Astrocyte (in vitro differentiated cells and primary cell): ENCODE measurements around the gene ESRRB. TPM values are rescaled to one million over a fixed set of nuclear protein-coding genes. Genes with fewer than 3 reads are reported as not detected.
A peak's percentile ranks its signal among the peaks of the same experiment; 100 is the strongest.

ENCODE experiments used
- DNase-seq: peaks from one replicate; pipeline ENCODE4 v3.0.0-alpha.2; 2010; ENCODE audit warnings: low read depth
- FAIRE-seq: peaks from 2 replicates; lab custom pipeline; 2011; peaks lifted over from hg19 to GRCh38; lab: Jason Lieb, UNC
- H2AFZ ChIP-seq: 2 replicates; pipeline ENCODE4 v1.6.0; 2012; ENCODE audit warnings: low read depth, low read length, inconsistent platforms
- H3K27ac ChIP-seq: 2 replicates; pipeline ENCODE4 v1.5.1; 2011; ENCODE audit warnings: low read depth, low read length, inconsistent platforms
- H3K27me3 ChIP-seq: 2 replicates; pipeline ENCODE4 v1.6.0; 2011; ENCODE audit warnings: low read length, inconsistent platforms; ENCODE audit not compliant: insufficient read depth
- H3K36me3 ChIP-seq: 2 replicates; pipeline ENCODE4 v1.5.1; 2011; ENCODE audit warnings: low read length, inconsistent platforms; ENCODE audit not compliant: insufficient read depth
- H3K4me1 ChIP-seq: 2 replicates; pipeline ENCODE4 v1.5.1; 2011; ENCODE audit warnings: low read length, inconsistent platforms; ENCODE audit not compliant: insufficient read depth
- H3K4me2 ChIP-seq: 2 replicates; pipeline ENCODE4 v1.6.0; 2012; ENCODE audit warnings: low read length, inconsistent platforms
- H3K4me3 ChIP-seq: 2 replicates; pipeline ENCODE4 v1.5.1; 2011; ENCODE audit warnings: low read depth, mild to moderate bottlenecking, low read length, inconsistent platforms; ENCODE audit not compliant: insufficient read depth
- H3K79me2 ChIP-seq: 2 replicates; pipeline ENCODE4 v1.6.0; 2012; ENCODE audit warnings: mild to moderate bottlenecking, low read length, inconsistent platforms; ENCODE audit not compliant: insufficient read depth
- H3K9ac ChIP-seq: 2 replicates; pipeline ENCODE4 v1.6.0; 2012; ENCODE audit warnings: mild to moderate bottlenecking, low read length, inconsistent platforms
- H3K9me3 ChIP-seq: 2 replicates; pipeline ENCODE4 v1.5.1; 2012; ENCODE audit warnings: low read depth, mild to moderate bottlenecking, low read length, inconsistent platforms; ENCODE audit not compliant: insufficient read depth
- H4K20me1 ChIP-seq: 2 replicates; pipeline ENCODE4 v1.6.0; 2012; ENCODE audit warnings: low read length, inconsistent platforms; ENCODE audit not compliant: insufficient read depth
- H3K27ac Mint-ChIP-seq: one replicate; pipeline ENCODE4 v1.8.0; 2021; ENCODE audit warnings: mild to moderate bottlenecking, mixed read lengths; ENCODE audit not compliant: unreplicated experiment
- H3K27me3 Mint-ChIP-seq: one replicate; pipeline ENCODE4 v1.8.0; 2021; ENCODE audit warnings: low read depth, mixed read lengths; ENCODE audit not compliant: unreplicated experiment
- H3K36me3 Mint-ChIP-seq: one replicate; pipeline ENCODE4 v1.8.0; 2021; ENCODE audit warnings: low read depth, mixed read lengths; ENCODE audit not compliant: unreplicated experiment
- H3K4me1 Mint-ChIP-seq: one replicate; pipeline ENCODE4 v1.8.0; 2021; ENCODE audit warnings: low read depth, mixed read lengths; ENCODE audit not compliant: unreplicated experiment
- H3K4me3 Mint-ChIP-seq: one replicate; pipeline ENCODE4 v1.8.0; 2021; ENCODE audit warnings: mild to moderate bottlenecking, moderate library complexity, mixed read lengths; ENCODE audit not compliant: unreplicated experiment
- H3K9me3 Mint-ChIP-seq: one replicate; pipeline ENCODE4 v1.8.0; 2021; ENCODE audit warnings: mild to moderate bottlenecking, mixed read lengths; ENCODE audit not compliant: unreplicated experiment
- EZH2 ChIP-seq: IDR thresholded peaks from 2 replicates; pipeline ENCODE4 v1.6.1; 2012; ENCODE audit warnings: mild to moderate bottlenecking, low read length, inconsistent platforms; ENCODE audit not compliant: insufficient read depth
- total RNA-seq: library from RNA; stranded (reverse); gene quantifications from 2 replicates; pipeline ENCODE4 v1.2.1, GENCODE V29; 2021
- TF ChIP-seq, protein P1 (sequence below): IDR thresholded peaks from 2 replicates; pipeline ENCODE4 v1.5.1; 2011; ENCODE audit warnings: low read depth, mild to moderate bottlenecking, inconsistent platforms, low read length, moderate library complexity; ENCODE audit not compliant: insufficient read depth

The ESRRB gene
- total RNA-seq, 1 donor from 2014 or later = not detected

DNA sequence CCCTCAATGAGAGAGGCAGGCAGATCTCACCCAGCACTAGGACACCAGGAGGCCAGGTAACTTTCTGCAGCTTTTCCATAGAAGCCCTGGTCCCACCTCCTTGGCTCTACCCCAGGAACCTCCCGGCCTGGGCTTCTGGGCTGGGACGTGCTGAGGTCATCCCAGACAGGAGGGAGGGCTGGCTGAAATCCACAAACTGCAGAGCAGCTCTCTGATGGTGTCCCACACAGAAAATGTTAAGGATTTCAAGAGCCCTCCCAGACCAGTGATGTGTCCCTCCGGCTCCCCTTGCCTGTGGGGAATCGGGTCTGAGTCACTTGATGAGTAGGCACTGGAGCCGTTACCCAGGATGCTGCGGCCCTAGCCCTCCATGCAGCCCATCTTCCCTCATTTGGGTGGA lies 124.1 kb downstream of the ESRRB start:
- H3K4me1 Mint-ChIP-seq = peaks cover 3% of the 10 kb centered on the region
- no peaks in the 10 kb centered on the region for H3K79me2 ChIP-seq
- H3K27ac ChIP-seq = no peak overlapping the region
- no peak overlapping the region for H3K4me3 ChIP-seq
- H3K4me2 ChIP-seq = no peak overlapping the region
- peaks cover 23% of the 10 kb centered on the region for H3K27me3 Mint-ChIP-seq
- H3K9ac ChIP-seq = no peak overlapping the region
- no peaks in the 10 kb centered on the region for H3K9me3 Mint-ChIP-seq
- no peak overlapping the region for H3K27ac Mint-ChIP-seq
- no peaks in the 10 kb centered on the region for H3K9me3 ChIP-seq
- no peaks in the 10 kb centered on the region for H3K27me3 ChIP-seq
- H3K36me3 Mint-ChIP-seq = no peaks in the 10 kb centered on the region
- no peaks in the 10 kb centered on the region for H4K20me1 ChIP-seq
- TF ChIP-seq, protein P1, sequence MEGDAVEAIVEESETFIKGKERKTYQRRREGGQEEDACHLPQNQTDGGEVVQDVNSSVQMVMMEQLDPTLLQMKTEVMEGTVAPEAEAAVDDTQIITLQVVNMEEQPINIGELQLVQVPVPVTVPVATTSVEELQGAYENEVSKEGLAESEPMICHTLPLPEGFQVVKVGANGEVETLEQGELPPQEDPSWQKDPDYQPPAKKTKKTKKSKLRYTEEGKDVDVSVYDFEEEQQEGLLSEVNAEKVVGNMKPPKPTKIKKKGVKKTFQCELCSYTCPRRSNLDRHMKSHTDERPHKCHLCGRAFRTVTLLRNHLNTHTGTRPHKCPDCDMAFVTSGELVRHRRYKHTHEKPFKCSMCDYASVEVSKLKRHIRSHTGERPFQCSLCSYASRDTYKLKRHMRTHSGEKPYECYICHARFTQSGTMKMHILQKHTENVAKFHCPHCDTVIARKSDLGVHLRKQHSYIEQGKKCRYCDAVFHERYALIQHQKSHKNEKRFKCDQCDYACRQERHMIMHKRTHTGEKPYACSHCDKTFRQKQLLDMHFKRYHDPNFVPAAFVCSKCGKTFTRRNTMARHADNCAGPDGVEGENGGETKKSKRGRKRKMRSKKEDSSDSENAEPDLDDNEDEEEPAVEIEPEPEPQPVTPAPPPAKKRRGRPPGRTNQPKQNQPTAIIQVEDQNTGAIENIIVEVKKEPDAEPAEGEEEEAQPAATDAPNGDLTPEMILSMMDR = no peak
- TF ChIP-seq EZH2 = no peak
- FAIRE-seq (no peak), DNase-seq (peak; percentile 44)
- no peaks in the 10 kb centered on the region for H3K36me3 ChIP-seq
- no peaks in the 10 kb centered on the region for H3K4me1 ChIP-seq
- H3K4me3 Mint-ChIP-seq = no peak overlapping the region
- H2AFZ ChIP-seq = peak overlapping the region; percentile 47

- Histone ChIP-seq H3K27me3 (no peaks in the 10 kb centered on the region), H3K79me2 (no peaks in the 10 kb centered on the region), H2AFZ (peak overlapping the region; percentile 47), H3K4me1 (no peaks in the 10 kb centered on the region), H3K27ac (no peak overlapping the region), H3K9ac (no peak overlapping the region), H3K4me2 (no peak overlapping the region), H3K36me3 (no peaks in the 10 kb centered on the region), H4K20me1 (no peaks in the 10 kb centered on the region), H3K4me3 (no peak overlapping the region), H3K9me3 (no peaks in the 10 kb centered on the region)
- H3K36me3 Mint-ChIP-seq = no peaks in the 10 kb centered on the region
- DNase-seq (no peak), FAIRE-seq (no peak)
- no peak for TF ChIP-seq EZH2
- TF ChIP-seq, protein P1 = no peak
- no peaks in the 10 kb centered on the region for H3K9me3 Mint-ChIP-seq
- H3K4me1 Mint-ChIP-seq = peaks cover 3% of the 10 kb centered on the region
- H3K27me3 Mint-ChIP-seq = peaks cover 25% of the 10 kb centered on the region
- H3K27ac Mint-ChIP-seq = no peak overlapping the region
- H3K4me3 Mint-ChIP-seq = no peak overlapping the region
These were observed 124.5 kb downstream of the ESRRB start for GRCh38 chr14:76500480-76500879.

GRCh38 chr14:76501156-76501720 lies 125.3 kb downstream of the ESRRB start:
- no peak overlapping the region for H3K4me3 Mint-ChIP-seq
- peaks cover 3% of the 10 kb centered on the region for H3K4me1 Mint-ChIP-seq
- no peaks in the 10 kb centered on the region for H3K4me1 ChIP-seq
- no peaks in the 10 kb centered on the region for H3K36me3 Mint-ChIP-seq
- no peak overlapping the region for H3K27ac Mint-ChIP-seq
- H3K27me3 ChIP-seq = no peaks in the 10 kb centered on the region
- peaks cover 29% of the 10 kb centered on the region for H3K27me3 Mint-ChIP-seq
- H2AFZ ChIP-seq = no peak overlapping the region
- H4K20me1 ChIP-seq = no peaks in the 10 kb centered on the region
- DNase-seq (no peak), FAIRE-seq (no peak)
- no peak overlapping the region for H3K9ac ChIP-seq
- no peaks in the 10 kb centered on the region for H3K9me3 Mint-ChIP-seq
- H3K9me3 ChIP-seq = no peaks in the 10 kb centered on the region
- no peak overlapping the region for H3K27ac ChIP-seq
- H3K36me3 ChIP-seq = no peaks in the 10 kb centered on the region
- no peak overlapping the region for H3K4me2 ChIP-seq
- TF ChIP-seq, protein P1 = no peak
- TF ChIP-seq EZH2 = no peak
- H3K4me3 ChIP-seq = no peak overlapping the region
- no peaks in the 10 kb centered on the region for H3K79me2 ChIP-seq
